ENCODE measurements around the gene COL19A1.

Gene COL19A1

GRCh38 chr6:70125602-70126001 lies 259.2 kb downstream of the COL19A1 start:
- no peak for DNase-seq (ENCODE audit: low read depth in 2 of 2)

DNA sequence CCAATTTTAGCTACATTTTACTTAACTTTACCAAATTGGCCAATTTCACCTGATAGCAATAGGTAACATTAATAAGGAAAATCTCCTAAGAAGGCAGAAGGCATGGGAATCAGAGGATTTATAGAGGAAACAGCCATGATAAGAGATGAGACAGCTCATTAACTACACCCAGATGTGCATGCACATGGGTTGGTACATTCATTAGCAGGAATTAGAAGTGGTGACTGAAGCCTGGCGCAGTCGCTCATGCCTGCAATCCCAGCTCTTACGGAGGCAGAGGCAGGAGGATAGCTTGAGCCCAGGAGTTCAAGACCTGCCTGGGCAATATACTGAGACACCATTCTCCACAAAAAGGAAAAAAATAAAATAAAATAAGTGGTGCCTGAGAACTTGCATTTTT lies 263.0 kb downstream of the COL19A1 start:
- no peak for DNase-seq (ENCODE audit: low read depth in 2 of 2)

DNA sequence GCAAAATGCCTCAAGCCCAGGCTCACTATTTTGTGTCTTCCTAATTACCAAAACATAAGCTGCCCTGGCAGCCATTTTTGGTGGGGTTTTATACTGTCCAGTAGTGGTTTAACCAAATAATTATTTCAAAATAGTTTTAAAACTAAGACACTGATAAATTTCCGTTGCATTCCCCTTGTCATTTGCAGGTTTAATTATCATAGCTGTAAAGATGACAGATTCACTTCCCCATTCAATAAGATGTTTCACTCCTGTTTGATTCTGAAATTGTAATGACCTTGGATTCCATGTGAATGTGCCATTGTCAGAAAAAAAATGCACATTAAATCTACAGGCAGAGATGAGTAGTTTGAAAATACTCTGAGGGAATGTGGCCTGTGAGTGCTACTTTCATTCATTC lies 264.5 kb downstream of the COL19A1 start:
- no peak for DNase-seq (ENCODE audit: low read depth in 2 of 2)

- DNase-seq (ENCODE audit: low read depth in 2 of 2) = no peak
These were observed 265.2 kb downstream of the COL19A1 start for GRCh38 chr6:70131528-70131927.

DNA sequence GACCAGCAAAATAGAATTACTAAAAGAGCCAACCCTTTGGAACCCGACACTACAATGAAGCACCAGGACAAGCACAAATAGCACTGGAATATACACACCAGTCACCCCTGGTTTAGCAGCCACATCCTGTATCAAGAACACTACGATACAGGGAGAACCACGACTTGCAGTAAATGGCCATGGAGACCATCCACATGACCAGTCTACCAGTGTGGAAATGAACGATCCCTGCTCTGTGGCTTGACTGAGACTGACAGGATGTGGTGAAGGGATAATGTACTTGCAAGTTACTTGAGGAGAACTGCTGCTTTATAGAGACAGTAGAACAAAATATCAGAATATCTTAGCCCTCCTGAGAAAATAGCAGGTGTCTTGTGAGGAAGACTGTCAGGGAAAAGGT lies 266.9 kb downstream of the COL19A1 start:
- no peak for DNase-seq (ENCODE audit: low read depth in 2 of 2)

DNA sequence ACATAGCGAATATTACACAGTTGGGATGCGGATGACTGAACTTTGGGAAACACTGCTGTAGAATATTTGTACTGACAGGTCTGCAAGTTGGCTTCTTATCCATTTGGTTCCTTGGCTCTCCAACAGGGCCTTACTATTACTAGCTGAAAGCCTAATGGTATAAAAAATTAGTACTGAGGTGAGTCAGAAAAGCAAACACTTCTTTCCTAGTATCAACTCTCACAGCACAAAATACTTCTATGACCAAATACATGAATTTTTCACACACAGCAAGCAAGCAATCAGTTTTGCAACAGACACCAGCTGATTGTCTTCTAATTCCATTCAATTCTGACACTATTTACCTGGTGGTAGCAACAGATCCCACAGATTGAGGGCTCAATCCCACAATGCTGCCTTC lies 268.2 kb downstream of the COL19A1 start:
- DNase-seq (ENCODE audit: low read depth in 2 of 2) = no peak

DNA sequence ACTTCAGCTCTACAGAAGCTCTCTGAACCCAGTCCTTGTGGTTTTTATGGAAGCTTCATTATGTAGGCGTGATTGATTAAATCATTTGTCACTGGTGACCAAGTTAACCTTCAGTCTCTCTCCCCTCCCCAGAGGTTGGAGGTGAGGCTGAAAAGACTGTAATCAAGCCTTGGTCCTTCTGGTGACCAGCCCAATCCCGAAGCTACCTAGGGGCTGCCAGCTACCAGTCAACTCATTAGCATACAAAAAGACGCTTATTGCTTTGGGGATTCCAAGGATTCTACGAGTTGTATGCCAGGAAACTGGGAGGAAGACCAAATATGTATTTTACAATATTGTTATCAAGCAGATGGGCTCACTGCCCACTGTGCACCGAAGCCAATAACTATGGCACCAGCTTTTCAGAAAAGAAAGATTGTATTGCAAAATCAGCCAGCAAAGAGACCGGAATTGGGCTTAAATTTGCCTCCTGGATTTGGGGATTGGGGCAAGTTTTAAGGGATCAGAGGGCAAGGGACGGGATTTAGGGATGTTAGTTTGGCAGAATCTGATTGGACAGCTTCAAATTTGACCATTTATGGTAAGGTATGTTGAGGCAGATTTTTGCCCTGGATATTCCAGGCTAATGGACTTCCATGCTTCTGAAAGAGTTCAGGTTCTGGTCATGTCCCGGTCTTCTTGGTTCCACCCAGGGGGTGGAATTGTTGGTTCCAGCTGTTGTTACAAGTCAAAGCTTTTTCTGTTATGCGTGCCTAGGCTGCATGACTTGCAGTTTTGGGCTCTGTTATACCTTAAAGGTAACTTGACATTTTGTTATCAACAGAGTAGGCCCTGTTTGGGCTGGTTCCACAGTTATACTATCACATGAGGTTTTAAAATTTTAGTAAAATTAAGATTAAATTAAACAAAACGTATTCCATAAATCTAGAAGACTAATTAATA lies 269.1 kb downstream of the COL19A1 start:
- DNase-seq (ENCODE audit: low read depth in 2 of 2) = no peak

DNA sequence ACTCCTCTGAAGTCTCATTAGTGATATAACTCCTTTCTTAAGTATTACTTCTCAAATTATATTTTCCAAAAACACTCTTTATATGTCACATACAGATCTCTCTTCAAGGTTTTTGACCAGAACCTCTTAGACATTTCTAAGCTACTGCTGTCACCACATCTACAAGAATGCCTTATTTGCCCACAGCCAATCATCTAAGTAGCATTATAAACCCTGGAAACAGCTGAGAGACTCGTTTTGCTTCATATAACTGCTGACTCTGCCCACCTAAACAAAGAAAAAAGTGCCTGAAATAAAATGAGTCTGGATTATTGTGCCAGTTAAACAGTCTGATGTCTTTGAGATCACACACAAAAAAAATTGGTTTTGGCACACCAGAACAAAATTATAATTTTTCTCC lies 270.6 kb downstream of the COL19A1 start:
- no peak for DNase-seq (ENCODE audit: low read depth in 2 of 2)

- no peak for DNase-seq (ENCODE audit: low read depth in 2 of 2)
These were observed 274.1 kb downstream of the COL19A1 start for GRCh38 chr6:70140496-70140895.

GRCh38 chr6:70142034-70142433 lies 275.7 kb downstream of the COL19A1 start:
- DNase-seq (ENCODE audit: low read depth in 2 of 2) = no peak

DNA sequence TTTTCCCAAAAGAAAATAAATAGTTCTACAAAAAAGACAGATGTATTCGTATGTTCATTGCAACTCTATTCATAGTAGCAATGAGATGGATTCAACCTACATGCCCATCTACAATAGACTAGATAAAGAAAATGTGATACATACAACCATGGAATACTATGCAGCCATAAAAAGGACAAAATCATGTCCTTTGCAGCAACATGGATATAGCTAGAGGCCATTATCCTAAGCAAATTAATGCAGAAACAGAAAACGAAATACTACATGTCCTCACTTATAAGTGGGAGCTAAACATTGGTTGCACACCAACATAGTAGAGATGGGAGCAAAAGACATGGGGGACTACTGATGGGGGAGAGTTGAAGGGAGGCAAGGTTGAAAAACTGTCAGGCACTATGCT lies 278.8 kb downstream of the COL19A1 start:
- no peak for DNase-seq (ENCODE audit: low read depth in 2 of 2)

DNA sequence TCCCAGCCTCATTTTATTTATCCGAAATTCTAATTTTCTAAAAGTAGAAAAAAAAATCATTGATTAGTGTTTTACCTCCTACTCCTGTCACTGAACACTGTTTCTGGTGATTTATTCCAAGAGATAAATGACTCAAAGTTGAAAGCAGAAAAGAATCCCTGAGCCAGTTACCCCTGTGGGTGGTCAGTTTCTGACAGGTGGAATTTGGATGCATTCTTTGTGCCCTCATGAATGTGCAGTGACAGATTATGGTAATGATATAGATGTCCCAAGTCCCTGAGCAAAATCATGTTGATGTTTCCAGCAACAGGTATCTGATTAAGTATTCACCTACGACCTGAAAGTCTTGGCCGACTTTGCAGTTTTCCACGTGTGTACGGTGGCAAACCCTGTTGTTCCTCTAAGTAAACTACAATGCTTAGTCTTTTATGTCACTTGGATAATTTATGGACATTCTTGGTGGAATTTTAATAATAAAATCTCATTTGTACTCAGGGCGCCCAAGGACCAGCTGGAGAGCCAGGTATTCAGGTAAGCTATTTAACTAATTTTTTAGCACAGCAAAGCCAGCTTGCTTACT lies 282.9 kb downstream of the COL19A1 start:
- DNase-seq (ENCODE audit: low read depth in 2 of 2) = no peak

- DNase-seq (ENCODE audit: low read depth in 2 of 2) = no peak
These were observed 284.2 kb downstream of the COL19A1 start for GRCh38 chr6:70150521-70150920.

DNA sequence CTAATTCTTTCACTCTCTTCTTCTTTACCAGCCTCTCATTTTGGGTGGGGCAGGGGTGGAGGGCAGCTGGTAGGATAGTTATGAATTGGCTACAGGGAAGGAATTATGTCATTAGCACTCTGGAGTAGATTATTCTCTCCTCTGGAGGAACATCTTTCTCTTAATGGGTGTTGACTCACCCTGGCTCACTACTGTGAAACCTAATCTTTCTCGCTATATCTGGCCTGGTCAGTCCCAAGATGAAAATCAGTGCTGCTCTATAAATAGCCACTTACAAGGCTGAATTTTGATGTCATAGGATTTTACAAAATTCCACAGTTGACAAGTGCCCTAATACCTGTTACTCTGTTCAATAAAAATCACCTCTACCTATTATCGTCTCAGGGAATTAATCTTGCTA lies 285.3 kb downstream of the COL19A1 start:
- DNase-seq (ENCODE audit: low read depth in 2 of 2) = no peak

- no peak for DNase-seq (ENCODE audit: low read depth in 2 of 2)
These were observed 286.4 kb downstream of the COL19A1 start for GRCh38 chr6:70152786-70153185.

DNA sequence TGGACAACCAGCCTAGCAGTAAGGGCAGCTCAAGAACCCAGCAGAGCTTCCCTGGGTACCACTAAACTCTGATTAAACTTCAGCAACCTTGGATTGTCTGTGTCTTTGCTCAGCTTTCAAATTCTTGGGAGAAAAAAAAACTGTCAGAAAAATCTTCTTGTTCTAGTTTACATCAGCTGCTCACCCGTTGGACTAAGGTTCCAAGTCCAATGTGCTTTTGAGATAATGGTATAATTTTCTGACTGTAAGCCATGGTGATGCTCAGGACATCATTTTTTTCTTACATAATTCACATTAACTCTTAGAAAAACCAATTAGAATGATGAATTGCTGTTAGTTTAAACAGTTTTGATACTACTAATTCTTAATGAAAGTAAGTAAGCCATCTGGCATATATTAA lies 290.7 kb downstream of the COL19A1 start:
- no peak for DNase-seq (ENCODE audit: low read depth in 2 of 2)

- no peak for DNase-seq (ENCODE audit: low read depth in 2 of 2)
These were observed 293.9 kb downstream of the COL19A1 start for GRCh38 chr6:70160276-70160675.

DNA sequence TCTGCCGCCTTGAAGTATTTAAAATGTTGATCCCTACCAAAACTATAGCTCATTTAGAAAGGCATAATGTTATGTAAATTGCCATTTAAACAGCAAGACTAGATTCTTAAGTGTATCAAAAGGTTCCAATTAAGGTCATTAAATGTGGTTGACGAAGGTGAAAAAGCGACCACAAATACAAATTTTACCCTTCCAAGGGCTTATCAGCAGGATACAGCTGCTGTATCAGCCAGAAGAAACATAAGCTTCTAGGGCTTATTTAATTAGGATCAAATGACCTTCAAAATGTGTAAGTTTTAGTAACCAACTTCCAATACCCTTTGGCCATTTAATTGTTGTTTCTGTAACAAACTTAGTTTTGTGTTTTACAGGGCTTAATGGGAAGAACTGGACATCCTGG lies 296.6 kb downstream of the COL19A1 start:
- no peak for DNase-seq (ENCODE audit: low read depth in 2 of 2)

DNA sequence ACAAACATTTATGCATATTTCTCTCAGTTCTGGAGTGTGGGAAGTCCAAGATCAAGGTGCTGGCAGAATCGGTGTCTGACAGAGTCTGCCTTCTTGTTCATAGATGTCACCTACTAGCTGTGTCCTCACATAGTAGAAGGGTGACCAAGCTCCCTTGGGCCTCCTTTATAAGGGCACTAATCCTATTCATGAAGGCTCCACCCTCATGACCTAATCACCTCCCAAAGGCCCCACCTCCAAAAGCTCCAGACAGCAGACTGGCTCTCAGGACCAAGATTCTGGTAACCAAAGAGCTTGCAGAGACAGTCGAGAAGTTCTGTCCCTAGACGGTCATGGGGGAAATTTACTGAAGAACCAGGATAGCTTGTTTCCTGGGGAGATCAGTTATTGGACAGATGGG lies 297.4 kb downstream of the COL19A1 start:
- DNase-seq (ENCODE audit: low read depth in 2 of 2) = no peak

- DNase-seq (ENCODE audit: low read depth in 2 of 2) = no peak
These were observed 298.2 kb downstream of the COL19A1 start for GRCh38 chr6:70164556-70164955.

DNA sequence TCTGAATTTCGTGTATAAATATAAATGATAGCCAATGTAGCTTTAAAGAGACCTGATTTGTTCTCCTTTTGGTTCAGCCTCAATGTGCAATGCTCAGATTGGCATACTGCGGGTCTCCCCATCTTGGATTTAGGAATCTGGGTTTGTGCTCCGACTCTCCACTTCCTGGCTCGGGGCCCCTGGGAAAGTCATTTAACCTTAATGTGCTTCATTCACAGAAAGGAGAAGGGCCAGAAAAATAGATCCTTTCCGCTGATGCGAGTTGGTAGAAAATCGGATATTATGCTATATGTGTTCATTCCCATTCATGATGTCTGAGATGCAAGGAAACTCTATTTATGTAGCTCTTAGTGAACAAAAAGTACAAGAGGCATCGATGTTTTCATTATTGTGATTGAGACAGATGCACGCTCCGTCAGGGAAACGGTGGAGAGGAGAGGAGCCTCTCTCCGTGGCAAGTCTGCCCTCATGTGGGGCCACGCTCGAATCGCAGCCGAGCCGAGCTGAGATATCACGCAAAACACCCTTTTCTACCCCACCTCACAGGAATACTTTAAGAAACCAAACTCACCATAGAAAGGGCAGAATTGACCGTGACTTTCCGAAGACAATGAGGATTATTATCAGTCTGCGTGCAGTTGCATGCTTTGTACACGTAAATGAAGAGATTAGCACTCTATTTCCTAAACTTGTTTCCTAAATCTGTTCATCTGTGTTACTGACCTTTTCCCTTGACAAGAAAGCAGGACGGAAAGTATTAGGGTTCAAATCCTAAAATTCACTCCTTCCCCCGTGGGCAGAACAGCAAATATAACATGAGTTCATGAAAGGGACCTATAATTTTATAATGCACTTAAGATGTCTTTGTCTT lies 300.0 kb downstream of the COL19A1 start:
- no peak for DNase-seq (ENCODE audit: low read depth in 2 of 2)

DNA sequence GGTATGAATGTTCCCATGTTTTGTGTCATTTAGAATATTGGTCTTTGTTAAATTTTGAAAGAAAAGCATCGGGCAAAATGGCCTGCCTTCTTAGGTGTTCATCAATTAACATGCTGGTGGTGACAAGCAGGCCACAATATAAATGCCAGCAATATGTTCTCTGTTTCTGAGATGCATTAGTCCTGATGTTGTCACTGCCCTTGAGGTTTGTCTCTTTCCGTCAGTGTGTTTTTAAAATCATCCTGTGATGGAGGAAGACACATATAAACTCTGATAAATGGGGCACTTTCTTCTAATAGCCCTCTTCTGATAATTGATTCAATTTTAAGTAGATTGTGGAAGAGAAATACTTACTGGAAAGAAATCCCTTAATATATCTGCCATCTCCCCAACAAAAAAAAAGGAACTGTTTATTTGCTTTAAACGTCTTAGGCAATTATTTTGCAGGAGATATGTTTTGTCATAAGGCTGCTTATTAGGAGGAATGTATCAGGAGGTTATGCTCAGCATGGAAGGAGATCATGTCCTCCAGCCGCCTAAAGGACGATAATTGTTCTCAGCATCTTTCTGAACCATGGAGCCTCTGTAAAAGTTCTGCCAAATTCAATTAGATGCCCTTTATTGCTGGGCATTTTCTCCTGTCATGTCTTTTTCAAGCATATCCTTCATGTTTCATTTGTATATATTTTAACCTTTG lies 302.5 kb downstream of the COL19A1 start:
- DNase-seq (ENCODE audit: low read depth in 2 of 2) = no peak

Data from stimulated activated CD8-positive, alpha-beta memory T cell treated with anti-CD3 and anti-CD28 coated beads, Interleukin-15, amount 100 ng/mL, for 48 hours (primary cell).